Nephron (organoid): ENCODE results near the gene ACOT13.

Experiments
- H3K27ac Mint-ChIP-seq, 3 experiments: 2 replicates each; pipeline ENCODE4 v1.8.0; 2020; ENCODE audit warnings: mixed read lengths in 3 of 3, mild to moderate bottlenecking in 2 of 3, moderate library complexity in 1 of 3
- H3K27me3 Mint-ChIP-seq: 2 replicates; pipeline ENCODE4 v1.8.0; 2021; ENCODE audit warnings: low read depth, mild to moderate bottlenecking, moderate library complexity, mixed read lengths
- H3K36me3 Mint-ChIP-seq: 2 replicates; pipeline ENCODE4 v1.8.0; 2020; ENCODE audit warnings: low read depth, mixed read lengths
- H3K4me1 Mint-ChIP-seq: 2 replicates; pipeline ENCODE4 v1.8.0; 2020; ENCODE audit warnings: mixed read lengths
- H3K4me3 Mint-ChIP-seq, 3 experiments: 2 replicates each; pipeline ENCODE4 v1.8.0; 2020; ENCODE audit warnings: mild to moderate bottlenecking in 3 of 3, mixed read lengths in 3 of 3, moderate library complexity in 2 of 3
- H3K9me3 Mint-ChIP-seq: 2 replicates; pipeline ENCODE4 v1.8.0; 2020; ENCODE audit warnings: mixed read lengths
- CTCF ChIP-seq, 3 experiments: fragments of 200-600 bp; sonication (generic); IDR thresholded peaks; one replicate each; pipeline ENCODE4 v1.5.0; 2021; ENCODE audit warnings: antibody characterized with exemption in 3 of 3; ENCODE audit not compliant: unreplicated experiment in 3 of 3

ACOT13 gene

GRCh38 chr6:24686946-24687345 lies 20.1 kb downstream of the ACOT13 start:
- Mint-ChIP-seq H3K27ac (no peak overlapping the region), H3K36me3 (peaks cover 14% of the 10 kb centered on the region), H3K4me3 (no peak overlapping the region), H3K4me1 (no peaks in the 10 kb centered on the region), H3K27me3 (no peaks in the 10 kb centered on the region), H3K9me3 (no peaks in the 10 kb centered on the region)
- TF ChIP-seq CTCF (IDR thresholded peaks at IDR 0.05; ENCODE audit: unreplicated experiment in 3 of 3) = no peak

GRCh38 chr6:24689964-24690363 lies 23.1 kb downstream of the ACOT13 start:
- Mint-ChIP-seq H3K27me3 (no peaks in the 10 kb centered on the region), H3K4me3 (no peak overlapping the region), H3K27ac (no peak overlapping the region), H3K36me3 (peaks cover 8% of the 10 kb centered on the region), H3K4me1 (no peaks in the 10 kb centered on the region), H3K9me3 (no peaks in the 10 kb centered on the region)
- no peak for TF ChIP-seq CTCF (IDR thresholded peaks at IDR 0.05; ENCODE audit: unreplicated experiment in 3 of 3)

- no peaks in the 10 kb centered on the region for H3K27me3 Mint-ChIP-seq
- TF ChIP-seq CTCF (IDR thresholded peaks at IDR 0.05; ENCODE audit: unreplicated experiment in 3 of 3) = no peak
- H3K36me3 Mint-ChIP-seq = peaks cover 8% of the 10 kb centered on the region
- H3K4me1 Mint-ChIP-seq = no peaks in the 10 kb centered on the region
- no peak overlapping the region for H3K4me3 Mint-ChIP-seq
- no peaks in the 10 kb centered on the region for H3K9me3 Mint-ChIP-seq
- H3K27ac Mint-ChIP-seq = no peak overlapping the region
Observed at GRCh38 chr6:24690593-24690992, 23.7 kb downstream of the ACOT13 start.

- H3K9me3 Mint-ChIP-seq = no peaks in the 10 kb centered on the region
- H3K4me1 Mint-ChIP-seq = no peaks in the 10 kb centered on the region
- H3K4me3 Mint-ChIP-seq = no peak overlapping the region
- H3K27me3 Mint-ChIP-seq = no peaks in the 10 kb centered on the region
- H3K27ac Mint-ChIP-seq = no peak overlapping the region
- H3K36me3 Mint-ChIP-seq = peaks cover 8% of the 10 kb centered on the region
- no peak for TF ChIP-seq CTCF (IDR thresholded peaks at IDR 0.05; ENCODE audit: unreplicated experiment in 3 of 3)
Observed at GRCh38 chr6:24691550-24691949, 24.7 kb downstream of the ACOT13 start.

- Mint-ChIP-seq H3K36me3 (peaks cover 5% of the 10 kb centered on the region), H3K4me3 (no peak overlapping the region), H3K27ac (no peak overlapping the region), H3K4me1 (no peaks in the 10 kb centered on the region), H3K9me3 (no peaks in the 10 kb centered on the region), H3K27me3 (no peaks in the 10 kb centered on the region)
- TF ChIP-seq CTCF (IDR thresholded peaks at IDR 0.05; ENCODE audit: unreplicated experiment in 3 of 3) = no peak
Observed at GRCh38 chr6:24692003-24692402, 25.1 kb downstream of the ACOT13 start.

- no peaks in the 10 kb centered on the region for H3K27me3 Mint-ChIP-seq
- no peaks in the 10 kb centered on the region for H3K9me3 Mint-ChIP-seq
- no peak overlapping the region for H3K4me3 Mint-ChIP-seq
- TF ChIP-seq CTCF (IDR thresholded peaks at IDR 0.05; ENCODE audit: unreplicated experiment in 3 of 3) = no peak
- H3K36me3 Mint-ChIP-seq = peaks cover 1% of the 10 kb centered on the region
- H3K27ac Mint-ChIP-seq = no peak overlapping the region
- no peaks in the 10 kb centered on the region for H3K4me1 Mint-ChIP-seq
Observed at GRCh38 chr6:24692415-24692814, 25.5 kb downstream of the ACOT13 start.
